Central memory CD8-positive, alpha-beta T cell (primary cell): Measurements from ENCODE around the gene BOLL.

Experiments
- ATAC-seq: fragments of 150-1000 bp; cut with Tn5 transposase; replicated peaks from 2 replicates; pipeline ENCODE4 v1.10.0; 2022; ENCODE audit warnings: mild to moderate bottlenecking, moderate FRiP score, moderate number of reproducible peaks; ENCODE audit not compliant: poor library complexity, severe bottlenecking; ENCODE audit errors: extremely low read depth
- DNase-seq, 2 donors: peaks; one replicate each; pipeline ENCODE4 v3.0.0; 2021; ENCODE audit warnings: low spot score in 2 of 2
- H3K27ac Mint-ChIP-seq: one replicate; pipeline ENCODE4 v1.8.0; 2022; ENCODE audit warnings: low read depth, mild to moderate bottlenecking, moderate library complexity, mixed read lengths
- H3K27me3 Mint-ChIP-seq: one replicate; pipeline ENCODE4 v1.8.0; 2022; ENCODE audit warnings: mixed read lengths
- H3K36me3 Mint-ChIP-seq: one replicate; pipeline ENCODE4 v1.8.0; 2022; ENCODE audit warnings: mild to moderate bottlenecking, moderate library complexity, mixed read lengths; ENCODE audit not compliant: insufficient read depth
- H3K4me1 Mint-ChIP-seq: one replicate; pipeline ENCODE4 v1.8.0; 2022; ENCODE audit warnings: mixed read lengths
- H3K4me3 Mint-ChIP-seq: one replicate; pipeline ENCODE4 v1.8.0; 2022; ENCODE audit warnings: mild to moderate bottlenecking, moderate library complexity, mixed read lengths
- H3K9me3 Mint-ChIP-seq: one replicate; pipeline ENCODE4 v1.8.0; 2022; ENCODE audit warnings: mixed read lengths

BOLL gene

GRCh38 chr2:197805715-197806633 lies 20.9 kb upstream of the BOLL start:
- DNase-seq = no peak
- no peak for ATAC-seq
- H3K4me1 Mint-ChIP-seq = peaks cover 20% of the 10 kb centered on the region
- H3K4me3 Mint-ChIP-seq = peak overlapping the region; percentile 86
- H3K9me3 Mint-ChIP-seq = no peaks in the 10 kb centered on the region
- peaks cover 59% of the 10 kb centered on the region for H3K27me3 Mint-ChIP-seq
- H3K27ac Mint-ChIP-seq = no peak overlapping the region
- peaks cover 5% of the 10 kb centered on the region for H3K36me3 Mint-ChIP-seq

- H3K4me3 Mint-ChIP-seq = peak overlapping the region; percentile 86
- peaks cover 67% of the 10 kb centered on the region for H3K27me3 Mint-ChIP-seq
- H3K27ac Mint-ChIP-seq = no peak overlapping the region
- no peak for DNase-seq
- no peaks in the 10 kb centered on the region for H3K9me3 Mint-ChIP-seq
- H3K36me3 Mint-ChIP-seq = peaks cover 5% of the 10 kb centered on the region
- H3K4me1 Mint-ChIP-seq = peaks cover 20% of the 10 kb centered on the region
- ATAC-seq = peak; percentile 42
Measured at GRCh38 chr2:197804758-197805714, 19.9 kb upstream of the BOLL start.

GRCh38 chr2:197804049-197804757 lies 19.1 kb upstream of the BOLL start, which contains the start of gene PLCL1:
TSS of gene PLCL1 (plus strand) at chr2:197804593.
- ATAC-seq (peak; percentile 99), DNase-seq (peak; percentile 68 to 70)
- peaks cover 67% of the 10 kb centered on the region for H3K27me3 Mint-ChIP-seq
- H3K9me3 Mint-ChIP-seq = no peaks in the 10 kb centered on the region
- peak within 1 kb of the TSS; percentile 86 for H3K4me3 Mint-ChIP-seq
- peaks cover 5% of the 10 kb centered on the region for H3K36me3 Mint-ChIP-seq
- H3K4me1 Mint-ChIP-seq = peaks cover 20% of the 10 kb centered on the region
- no peak within 1 kb of the TSS for H3K27ac Mint-ChIP-seq

- ATAC-seq = no peak
- Mint-ChIP-seq H3K9me3 (no peaks in the 10 kb centered on the region), H3K36me3 (peaks cover 5% of the 10 kb centered on the region), H3K27me3 (peaks cover 69% of the 10 kb centered on the region), H3K27ac (no peak overlapping the region), H3K4me3 (no peak overlapping the region), H3K4me1 (peaks cover 20% of the 10 kb centered on the region)
- DNase-seq = no peak
Measured at GRCh38 chr2:197803033-197803444, 17.9 kb upstream of the BOLL start.

- H3K27me3 Mint-ChIP-seq = peaks cover 85% of the 10 kb centered on the region
Measured at GRCh38 chr2:197801033-197801432, 15.9 kb upstream of the BOLL start.

GRCh38 chr2:197800091-197800490 lies 15.0 kb upstream of the BOLL start:
- H3K27me3 Mint-ChIP-seq = peaks cover 86% of the 10 kb centered on the region
- H3K4me3 Mint-ChIP-seq = no peak overlapping the region
- DNase-seq = no peak
- ATAC-seq = no peak
- peaks cover 5% of the 10 kb centered on the region for H3K36me3 Mint-ChIP-seq
- H3K9me3 Mint-ChIP-seq = no peaks in the 10 kb centered on the region
- H3K4me1 Mint-ChIP-seq = peaks cover 9% of the 10 kb centered on the region
- H3K27ac Mint-ChIP-seq = no peak overlapping the region

More at GRCh38 chr2:197801033-197801432, 15.9 kb upstream of the BOLL start:
- peaks cover 5% of the 10 kb centered on the region for H3K36me3 Mint-ChIP-seq
- H3K4me3 Mint-ChIP-seq = no peak overlapping the region
- H3K27ac Mint-ChIP-seq = no peak overlapping the region
- no peaks in the 10 kb centered on the region for H3K9me3 Mint-ChIP-seq
- no peak for DNase-seq
- no peak for ATAC-seq
- peaks cover 17% of the 10 kb centered on the region for H3K4me1 Mint-ChIP-seq

- DNase-seq (no peak), ATAC-seq (no peak)
- H3K36me3 Mint-ChIP-seq = peaks cover under 1% of the 10 kb centered on the region
- H3K4me1 Mint-ChIP-seq = peaks cover 4% of the 10 kb centered on the region
- H3K27ac Mint-ChIP-seq = no peak overlapping the region
- no peaks in the 10 kb centered on the region for H3K9me3 Mint-ChIP-seq
- H3K4me3 Mint-ChIP-seq = no peak overlapping the region
- H3K27me3 Mint-ChIP-seq = peaks cover 91% of the 10 kb centered on the region
Measured at GRCh38 chr2:197799068-197799467, 13.9 kb upstream of the BOLL start.

GRCh38 chr2:197798187-197798586 lies 13.1 kb upstream of the BOLL start:
- peaks cover 95% of the 10 kb centered on the region for H3K27me3 Mint-ChIP-seq
- no peaks in the 10 kb centered on the region for H3K36me3 Mint-ChIP-seq
- H3K4me3 Mint-ChIP-seq = no peak overlapping the region

GRCh38 chr2:197795277-197795676 lies 10.2 kb upstream of the BOLL start:
- Mint-ChIP-seq H3K36me3 (no peaks in the 10 kb centered on the region), H3K27me3 (peaks cover 93% of the 10 kb centered on the region), H3K4me1 (no peaks in the 10 kb centered on the region), H3K9me3 (no peaks in the 10 kb centered on the region), H3K4me3 (no peak overlapping the region), H3K27ac (no peak overlapping the region)
- no peak for ATAC-seq
- no peak for DNase-seq

More at GRCh38 chr2:197798187-197798586, 13.1 kb upstream of the BOLL start:
- Mint-ChIP-seq H3K4me1 (no peaks in the 10 kb centered on the region), H3K9me3 (no peaks in the 10 kb centered on the region), H3K27ac (no peak overlapping the region)
- ATAC-seq = no peak
- DNase-seq = no peak

GRCh38 chr2:197793456-197793855 lies 8.3 kb upstream of the BOLL start:
- Mint-ChIP-seq H3K36me3 (no peaks in the 10 kb centered on the region), H3K27ac (no peak overlapping the region), H3K4me1 (no peaks in the 10 kb centered on the region), H3K27me3 (peaks cover 86% of the 10 kb centered on the region), H3K9me3 (no peaks in the 10 kb centered on the region), H3K4me3 (no peak overlapping the region)
- ATAC-seq (no peak), DNase-seq (no peak)

GRCh38 chr2:197786010-197786877 lies 1.1 kb upstream of the BOLL start:
- H3K9me3 Mint-ChIP-seq = no peaks in the 10 kb centered on the region
- H3K27me3 Mint-ChIP-seq = peaks cover 41% of the 10 kb centered on the region
- H3K27ac Mint-ChIP-seq = no peak overlapping the region
- H3K4me1 Mint-ChIP-seq = peaks cover 5% of the 10 kb centered on the region
- DNase-seq = peak; percentile 27 to 40
- peak; percentile 59 for ATAC-seq
- H3K36me3 Mint-ChIP-seq = peaks cover 1% of the 10 kb centered on the region
- H3K4me3 Mint-ChIP-seq = peak overlapping the region; percentile 82
